Activated CD4-positive, alpha-beta T cell treated with anti-CD3 and anti-CD28 coated beads for 36 hours (primary cell): ENCODE measurements around the gene TECR. TPM values are rescaled to one million over a fixed set of nuclear protein-coding genes. Genes with fewer than 3 reads are reported as not detected.
A peak's percentile ranks its signal among the peaks of the same experiment; 100 is the strongest.
"Not testable (repeated sequence)": the region's sequence is repeated elsewhere in the genome, so short reads cannot be mapped to it uniquely, and the experiment has no call there.

Experiments used
- ATAC-seq: fragments of 200-7000 bp; cut with Tn5 transposase; one replicate; pipeline ENCODE4 v1.10.0; 2021; ENCODE audit warnings: mild to moderate bottlenecking, moderate library complexity
- CTCF ChIA-PET: fragments of 350-600 bp; sonication (Branson Sonifier 250); formaldehyde crosslinking; loops from one replicate; lab custom pipeline; 2021; ENCODE audit warnings: antibody characterized with exemption; lab: Charles Lee
- POLR2A ChIA-PET: fragments of 350-600 bp; sonication (Branson Sonifier 250); formaldehyde crosslinking; loops from one replicate; lab custom pipeline; 2021; ENCODE audit warnings: antibody characterized with exemption, inconsistent platforms; lab: Charles Lee
- DNase-seq: peaks from one replicate; pipeline ENCODE4 v3.0.0-alpha.2; 2020
- H3K27ac Mint-ChIP-seq: one replicate; pipeline ENCODE4 v1.8.0; 2021; ENCODE audit warnings: mixed read lengths
- H3K27me3 Mint-ChIP-seq: one replicate; pipeline ENCODE4 v1.8.0; 2021; ENCODE audit warnings: mixed read lengths
- H3K36me3 Mint-ChIP-seq: one replicate; pipeline ENCODE4 v1.8.0; 2021; ENCODE audit warnings: low read depth, mixed read lengths
- H3K4me1 Mint-ChIP-seq: one replicate; pipeline ENCODE4 v1.8.0; 2021; ENCODE audit warnings: mixed read lengths
- H3K4me3 Mint-ChIP-seq: one replicate; pipeline ENCODE4 v1.8.0; 2021; ENCODE audit warnings: mild to moderate bottlenecking, moderate library complexity, mixed read lengths
- H3K9me3 Mint-ChIP-seq: one replicate; pipeline ENCODE4 v1.8.0; 2021; ENCODE audit warnings: low read depth, mixed read lengths
- intact Hi-C, 2 experiments: fragments of 100-400 bp; cut with DNase I in 1 of 2; cut with micrococcal nuclease in 1 of 2; formaldehyde crosslinking; loops; one replicate each; pipeline versions ENCODE4 v1.14.2 to v1.15.1; 2022 to 2024; cut with DNase I, micrococcal nuclease
- total RNA-seq, 2 experiments: library from RNA; stranded (reverse); gene quantifications; one replicate each; pipeline ENCODE4 v1.2.3, GENCODE V29; 2021

The TECR gene
- total RNA-seq, 2 experiments from 2014 or later: 106 to 145 TPM

- Mint-ChIP-seq H3K36me3 (peaks cover 4% of the 10 kb centered on the region), H3K27me3 (no peaks in the 10 kb centered on the region), H3K4me1 (peaks cover 22% of the 10 kb centered on the region), H3K27ac (no peak overlapping the region), H3K9me3 (no peaks in the 10 kb centered on the region), H3K4me3 (no peak overlapping the region)
- DNase-seq (no peak), ATAC-seq (no peak)
- CTCF ChIA-PET: interaction anchor here (1.1 kb wide), 1 partner anchor 11 kb away, joined by 3 read pairs; no protein-coding TSS in a partner anchor
- intact Hi-C loops: no loop called here
- POLR2A ChIA-PET: no interaction called here
Measured at GRCh38 chr19:14561249-14561648, 31.9 kb downstream of the TECR start.

GRCh38 chr19:14561847-14562351 lies 32.5 kb downstream of the TECR start:
- DNase-seq: no peak
- H3K36me3 Mint-ChIP-seq: peaks cover 5% of the 10 kb centered on the region
- no peak for ATAC-seq
- H3K9me3 Mint-ChIP-seq: no peaks in the 10 kb centered on the region
- intact Hi-C loops: no loop called here
- no peak overlapping the region for H3K4me3 Mint-ChIP-seq
- ChIA-PET POLR2A (no interaction called here), CTCF (interaction anchor here (1.1 kb wide), 1 partner anchor 11 kb away, joined by 3 read pairs; no protein-coding TSS in a partner anchor)
- H3K4me1 Mint-ChIP-seq: peaks cover 16% of the 10 kb centered on the region
- H3K27me3 Mint-ChIP-seq: no peaks in the 10 kb centered on the region
- no peak overlapping the region for H3K27ac Mint-ChIP-seq

GRCh38 chr19:14562660-14563589 lies 33.5 kb downstream of the TECR start:
- intact Hi-C loops: no loop called here
- ChIA-PET CTCF (interaction anchor here (0.5 to 0.8 kb wide), 2 partner anchors 58 to 1372 kb away, joined by 3 to 4 read pairs; no protein-coding TSS in a partner anchor), POLR2A (no interaction called here)
- no peak overlapping the region for H3K4me3 Mint-ChIP-seq
- no peaks in the 10 kb centered on the region for H3K27me3 Mint-ChIP-seq
- H3K27ac Mint-ChIP-seq: no peak overlapping the region
- ATAC-seq: no peak
- no peak for DNase-seq
- peaks cover 21% of the 10 kb centered on the region for H3K4me1 Mint-ChIP-seq
- H3K36me3 Mint-ChIP-seq: peaks cover 8% of the 10 kb centered on the region
- no peaks in the 10 kb centered on the region for H3K9me3 Mint-ChIP-seq

GRCh38 chr19:14563590-14563926 lies 34.2 kb downstream of the TECR start:
- Mint-ChIP-seq H3K4me1 (peaks cover 24% of the 10 kb centered on the region), H3K4me3 (no peak overlapping the region), H3K27ac (no peak overlapping the region), H3K9me3 (no peaks in the 10 kb centered on the region), H3K36me3 (peaks cover 8% of the 10 kb centered on the region), H3K27me3 (no peaks in the 10 kb centered on the region)
- intact Hi-C loops: no loop called here
- ATAC-seq (no peak), DNase-seq (peak; percentile 35)
- CTCF ChIA-PET: interaction anchor here (0.8 kb wide), 1 partner anchor 1372 kb away, joined by 3 read pairs; no protein-coding TSS in a partner anchor
- POLR2A ChIA-PET: no interaction called here

- H3K27me3 Mint-ChIP-seq: no peaks in the 10 kb centered on the region
- intact Hi-C loops: loop anchor here in 1 of 2 experiments (1.0 kb wide), 2 partner anchors 35 to 46 kb away; partner anchors contain the start of genes DNAJB1 and TECR
Measured at GRCh38 chr19:14563989-14564651, 34.7 kb downstream of the TECR start.

GRCh38 chr19:14564652-14565297 lies 35.4 kb downstream of the TECR start:
- DNase-seq, H3K36me3 Mint-ChIP-seq, POLR2A ChIA-PET, H3K27ac Mint-ChIP-seq, CTCF ChIA-PET, H3K9me3 Mint-ChIP-seq, H3K27me3 Mint-ChIP-seq, ATAC-seq, H3K4me3 Mint-ChIP-seq: not testable (repeated sequence)
- intact Hi-C loops: loop anchor here in 1 of 2 experiments (1.0 kb wide), 2 partner anchors 35 to 46 kb away; partner anchors contain the start of genes DNAJB1 and TECR
- peaks cover 29% of the 10 kb centered on the region for H3K4me1 Mint-ChIP-seq

More at GRCh38 chr19:14563989-14564651, 34.7 kb downstream of the TECR start:
- H3K4me1 Mint-ChIP-seq: peaks cover 24% of the 10 kb centered on the region
- H3K4me3 Mint-ChIP-seq: no peak overlapping the region
- H3K27ac Mint-ChIP-seq: no peak overlapping the region
- peaks cover 8% of the 10 kb centered on the region for H3K36me3 Mint-ChIP-seq
- peak; percentile 88 for DNase-seq
- H3K9me3 Mint-ChIP-seq: no peaks in the 10 kb centered on the region
- POLR2A ChIA-PET: no interaction called here
- CTCF ChIA-PET: interaction anchor here (0.8 kb wide), 1 partner anchor 1371 kb away, joined by 3 read pairs; no protein-coding TSS in a partner anchor
- ATAC-seq: peak; percentile 89

- ChIA-PET POLR2A (no interaction called here), CTCF (no interaction called here)
- no peaks in the 10 kb centered on the region for H3K27me3 Mint-ChIP-seq
- intact Hi-C loops: no loop called here
- DNase-seq (no peak), ATAC-seq (no peak)
- H3K27ac Mint-ChIP-seq: no peak overlapping the region
- peaks cover 8% of the 10 kb centered on the region for H3K36me3 Mint-ChIP-seq
- no peak overlapping the region for H3K4me3 Mint-ChIP-seq
- no peaks in the 10 kb centered on the region for H3K9me3 Mint-ChIP-seq
- peaks cover 29% of the 10 kb centered on the region for H3K4me1 Mint-ChIP-seq
Measured at GRCh38 chr19:14565298-14565679, 35.9 kb downstream of the TECR start.

- H3K4me3 Mint-ChIP-seq: no peak overlapping the region
- H3K27ac Mint-ChIP-seq: no peak overlapping the region
- peaks cover 32% of the 10 kb centered on the region for H3K4me1 Mint-ChIP-seq
- ChIA-PET CTCF (interaction anchor here (0.7 kb wide), 1 partner anchor 143 kb away, joined by 3 read pairs; no protein-coding TSS in a partner anchor), POLR2A (no interaction called here)
- DNase-seq (no peak), ATAC-seq (no peak)
- intact Hi-C loops: no loop called here
- H3K9me3 Mint-ChIP-seq: no peaks in the 10 kb centered on the region
- no peaks in the 10 kb centered on the region for H3K27me3 Mint-ChIP-seq
- H3K36me3 Mint-ChIP-seq: peaks cover 8% of the 10 kb centered on the region
Measured at GRCh38 chr19:14565765-14566711, 36.6 kb downstream of the TECR start.

GRCh38 chr19:14566712-14567077 lies 37.3 kb downstream of the TECR start:
- no peak overlapping the region for H3K4me3 Mint-ChIP-seq
- DNase-seq: no peak
- ChIA-PET CTCF (interaction anchor here (0.7 to 1.1 kb wide), 2 partner anchors 10 to 142 kb away, joined by 3 to 5 read pairs; no protein-coding TSS in a partner anchor), POLR2A (no interaction called here)
- H3K4me1 Mint-ChIP-seq: peaks cover 33% of the 10 kb centered on the region
- peaks cover 10% of the 10 kb centered on the region for H3K36me3 Mint-ChIP-seq
- no peak overlapping the region for H3K27ac Mint-ChIP-seq
- H3K9me3 Mint-ChIP-seq: no peaks in the 10 kb centered on the region
- ATAC-seq: no peak
- intact Hi-C loops: no loop called here
- H3K27me3 Mint-ChIP-seq: no peaks in the 10 kb centered on the region

GRCh38 chr19:14567079-14567478 lies 37.7 kb downstream of the TECR start:
- H3K36me3 Mint-ChIP-seq: peaks cover 10% of the 10 kb centered on the region

More at GRCh38 chr19:14567079-14567478, 37.7 kb downstream of the TECR start:
- Mint-ChIP-seq H3K27ac (peak overlapping the region; percentile 7), H3K4me1 (peaks cover 34% of the 10 kb centered on the region), H3K27me3 (no peaks in the 10 kb centered on the region), H3K9me3 (no peaks in the 10 kb centered on the region), H3K4me3 (no peak overlapping the region)
- POLR2A ChIA-PET: no interaction called here
- no peak for DNase-seq
- ATAC-seq: no peak
- CTCF ChIA-PET: interaction anchor here (1.1 kb wide), 1 partner anchor 10 kb away, joined by 5 read pairs; no protein-coding TSS in a partner anchor
- intact Hi-C loops: no loop called here
